Astrocyte (in vitro differentiated cells and primary cell): ENCODE results near the gene SP140. TPM values are rescaled to one million over a fixed set of nuclear protein-coding genes. Genes with fewer than 3 reads are reported as not detected.

Source experiments
- DNase-seq: peaks from one replicate; pipeline ENCODE4 v3.0.0-alpha.2; 2010; ENCODE audit warnings: low read depth
- FAIRE-seq: peaks from 2 replicates; lab custom pipeline; 2011; peaks lifted over from hg19 to GRCh38; lab: Jason Lieb, UNC
- H2AFZ ChIP-seq: 2 replicates; pipeline ENCODE4 v1.6.0; 2012; ENCODE audit warnings: low read depth, low read length, inconsistent platforms
- H3K27ac ChIP-seq: 2 replicates; pipeline ENCODE4 v1.5.1; 2011; ENCODE audit warnings: low read depth, low read length, inconsistent platforms
- H3K27me3 ChIP-seq: 2 replicates; pipeline ENCODE4 v1.6.0; 2011; ENCODE audit warnings: low read length, inconsistent platforms; ENCODE audit not compliant: insufficient read depth
- H3K36me3 ChIP-seq: 2 replicates; pipeline ENCODE4 v1.5.1; 2011; ENCODE audit warnings: low read length, inconsistent platforms; ENCODE audit not compliant: insufficient read depth
- H3K4me1 ChIP-seq: 2 replicates; pipeline ENCODE4 v1.5.1; 2011; ENCODE audit warnings: low read length, inconsistent platforms; ENCODE audit not compliant: insufficient read depth
- H3K4me2 ChIP-seq: 2 replicates; pipeline ENCODE4 v1.6.0; 2012; ENCODE audit warnings: low read length, inconsistent platforms
- H3K4me3 ChIP-seq: 2 replicates; pipeline ENCODE4 v1.5.1; 2011; ENCODE audit warnings: low read depth, mild to moderate bottlenecking, low read length, inconsistent platforms; ENCODE audit not compliant: insufficient read depth
- H3K79me2 ChIP-seq: 2 replicates; pipeline ENCODE4 v1.6.0; 2012; ENCODE audit warnings: mild to moderate bottlenecking, low read length, inconsistent platforms; ENCODE audit not compliant: insufficient read depth
- H3K9ac ChIP-seq: 2 replicates; pipeline ENCODE4 v1.6.0; 2012; ENCODE audit warnings: mild to moderate bottlenecking, low read length, inconsistent platforms
- H3K9me3 ChIP-seq: 2 replicates; pipeline ENCODE4 v1.5.1; 2012; ENCODE audit warnings: low read depth, mild to moderate bottlenecking, low read length, inconsistent platforms; ENCODE audit not compliant: insufficient read depth
- H4K20me1 ChIP-seq: 2 replicates; pipeline ENCODE4 v1.6.0; 2012; ENCODE audit warnings: low read length, inconsistent platforms; ENCODE audit not compliant: insufficient read depth
- H3K27ac Mint-ChIP-seq: one replicate; pipeline ENCODE4 v1.8.0; 2021; ENCODE audit warnings: mild to moderate bottlenecking, mixed read lengths; ENCODE audit not compliant: unreplicated experiment
- H3K27me3 Mint-ChIP-seq: one replicate; pipeline ENCODE4 v1.8.0; 2021; ENCODE audit warnings: low read depth, mixed read lengths; ENCODE audit not compliant: unreplicated experiment
- H3K36me3 Mint-ChIP-seq: one replicate; pipeline ENCODE4 v1.8.0; 2021; ENCODE audit warnings: low read depth, mixed read lengths; ENCODE audit not compliant: unreplicated experiment
- H3K4me1 Mint-ChIP-seq: one replicate; pipeline ENCODE4 v1.8.0; 2021; ENCODE audit warnings: low read depth, mixed read lengths; ENCODE audit not compliant: unreplicated experiment
- H3K4me3 Mint-ChIP-seq: one replicate; pipeline ENCODE4 v1.8.0; 2021; ENCODE audit warnings: mild to moderate bottlenecking, moderate library complexity, mixed read lengths; ENCODE audit not compliant: unreplicated experiment
- H3K9me3 Mint-ChIP-seq: one replicate; pipeline ENCODE4 v1.8.0; 2021; ENCODE audit warnings: mild to moderate bottlenecking, mixed read lengths; ENCODE audit not compliant: unreplicated experiment
- CTCF ChIP-seq: IDR thresholded peaks from 2 replicates; pipeline ENCODE4 v1.5.1; 2011; ENCODE audit warnings: low read depth, mild to moderate bottlenecking, inconsistent platforms, low read length, moderate library complexity; ENCODE audit not compliant: insufficient read depth
- EZH2 ChIP-seq: IDR thresholded peaks from 2 replicates; pipeline ENCODE4 v1.6.1; 2012; ENCODE audit warnings: mild to moderate bottlenecking, low read length, inconsistent platforms; ENCODE audit not compliant: insufficient read depth
- total RNA-seq: library from RNA; stranded (reverse); gene quantifications from 2 replicates; pipeline ENCODE4 v1.2.1, GENCODE V29; 2021

Gene SP140
- total RNA-seq, 1 donor from 2014 or later = 18.5 TPM

GRCh38 chr2:230266638-230267037 is 41.1 kb downstream of the SP140 start:
- H3K4me2 ChIP-seq = no peak overlapping the region
- Mint-ChIP-seq H3K9me3 (peaks cover 4% of the 10 kb centered on the region), H3K27me3 (no peaks in the 10 kb centered on the region), H3K27ac (no peak overlapping the region), H3K36me3 (peaks cover 4% of the 10 kb centered on the region), H3K4me1 (peaks cover 23% of the 10 kb centered on the region), H3K4me3 (no peak overlapping the region)
- H3K27me3 ChIP-seq = no peaks in the 10 kb centered on the region
- H3K4me3 ChIP-seq = no peak overlapping the region
- no peak for TF ChIP-seq EZH2
- TF ChIP-seq CTCF = no peak
- no peak overlapping the region for H3K9ac ChIP-seq
- H2AFZ ChIP-seq = no peak overlapping the region
- no peaks in the 10 kb centered on the region for H3K36me3 ChIP-seq
- H3K79me2 ChIP-seq = no peaks in the 10 kb centered on the region
- DNase-seq (no peak), FAIRE-seq (no peak)
- no peaks in the 10 kb centered on the region for H4K20me1 ChIP-seq
- no peak overlapping the region for H3K27ac ChIP-seq
- no peaks in the 10 kb centered on the region for H3K9me3 ChIP-seq
- H3K4me1 ChIP-seq = peaks cover 2% of the 10 kb centered on the region

GRCh38 chr2:230267059-230267458 is 41.5 kb downstream of the SP140 start:
- no peak overlapping the region for H3K27ac Mint-ChIP-seq
- Histone ChIP-seq H3K4me2 (no peak overlapping the region), H3K79me2 (no peaks in the 10 kb centered on the region), H4K20me1 (no peaks in the 10 kb centered on the region), H3K4me3 (no peak overlapping the region), H3K9me3 (no peaks in the 10 kb centered on the region), H3K36me3 (no peaks in the 10 kb centered on the region), H3K27me3 (no peaks in the 10 kb centered on the region), H3K9ac (no peak overlapping the region), H3K4me1 (peaks cover 2% of the 10 kb centered on the region), H3K27ac (no peak overlapping the region), H2AFZ (no peak overlapping the region)
- FAIRE-seq (no peak), DNase-seq (no peak)
- H3K4me3 Mint-ChIP-seq = no peak overlapping the region
- peaks cover 5% of the 10 kb centered on the region for H3K9me3 Mint-ChIP-seq
- H3K36me3 Mint-ChIP-seq = peaks cover 6% of the 10 kb centered on the region
- TF ChIP-seq CTCF = no peak
- TF ChIP-seq EZH2 = no peak
- H3K27me3 Mint-ChIP-seq = no peaks in the 10 kb centered on the region
- peaks cover 27% of the 10 kb centered on the region for H3K4me1 Mint-ChIP-seq

GRCh38 chr2:230267556-230267955 is 42.0 kb downstream of the SP140 start:
- H3K4me1 ChIP-seq = peaks cover 2% of the 10 kb centered on the region
- TF ChIP-seq CTCF (no peak), EZH2 (no peak)
- FAIRE-seq = no peak
- no peaks in the 10 kb centered on the region for H3K9me3 ChIP-seq
- Mint-ChIP-seq H3K36me3 (peaks cover 6% of the 10 kb centered on the region), H3K4me1 (peaks cover 28% of the 10 kb centered on the region), H3K27me3 (no peaks in the 10 kb centered on the region), H3K27ac (no peak overlapping the region), H3K9me3 (peaks cover 6% of the 10 kb centered on the region), H3K4me3 (no peak overlapping the region)
- no peaks in the 10 kb centered on the region for H4K20me1 ChIP-seq
- H3K27ac ChIP-seq = no peak overlapping the region
- H2AFZ ChIP-seq = no peak overlapping the region
- no peak overlapping the region for H3K4me3 ChIP-seq
- H3K9ac ChIP-seq = no peak overlapping the region
- no peaks in the 10 kb centered on the region for H3K79me2 ChIP-seq
- no peaks in the 10 kb centered on the region for H3K36me3 ChIP-seq
- H3K27me3 ChIP-seq = no peaks in the 10 kb centered on the region
- H3K4me2 ChIP-seq = no peak overlapping the region
- no peak for DNase-seq
